H4 (cell line): ENCODE results near the gene DNAH14. TPM values are rescaled to one million over a fixed set of nuclear protein-coding genes. Genes with fewer than 3 reads are reported as not detected.
"Not testable (repeated sequence)": the region's sequence is repeated elsewhere in the genome, so short reads cannot be mapped to it uniquely, and the experiment has no call there.

Source experiments
- DNase-seq: peaks from one replicate; pipeline ENCODE4 v3.0.0-alpha.2; 2015; ENCODE audit warnings: low spot score
- total RNA-seq: library from RNA; depleted of rRNA; stranded (reverse); fragments of >200 nt; shearing (Covaris generic); gene quantifications from 2 replicates; pipeline ENCODE4 v1.2.3, GENCODE V29; 2014

Gene DNAH14
- total RNA-seq, 1 experiment from 2014 or later = not detected

- no peak for DNase-seq
Observed at GRCh38 chr1:224996266-224996665, 66.8 kb downstream of the DNAH14 start.

GRCh38 chr1:224998185-224998584 lies 68.7 kb downstream of the DNAH14 start:
- no peak for DNase-seq

- DNase-seq = no peak
Observed at GRCh38 chr1:225004396-225004795, 74.9 kb downstream of the DNAH14 start.

GRCh38 chr1:225006352-225006751 lies 76.9 kb downstream of the DNAH14 start:
- not testable (repeated sequence) for DNase-seq

- not testable (repeated sequence) for DNase-seq
Observed at GRCh38 chr1:225008050-225008449, 78.6 kb downstream of the DNAH14 start.

- no peak for DNase-seq
Observed at GRCh38 chr1:225021037-225021436, 91.6 kb downstream of the DNAH14 start.

GRCh38 chr1:225026701-225027100 lies 97.2 kb downstream of the DNAH14 start:
- DNase-seq = no peak

- not testable (repeated sequence) for DNase-seq
Observed at GRCh38 chr1:225036441-225036840, 107.0 kb downstream of the DNAH14 start.

GRCh38 chr1:225042263-225042662 lies 112.8 kb downstream of the DNAH14 start:
- DNase-seq = no peak

GRCh38 chr1:225044258-225044657 lies 114.8 kb downstream of the DNAH14 start:
- no peak for DNase-seq

- no peak for DNase-seq
Observed at GRCh38 chr1:225049594-225049993, 120.1 kb downstream of the DNAH14 start.

- DNase-seq = no peak
Observed at GRCh38 chr1:225063722-225064121, 134.2 kb downstream of the DNAH14 start.

- DNase-seq = no peak
Observed at GRCh38 chr1:225070972-225071371, 141.5 kb downstream of the DNAH14 start.

- no peak for DNase-seq
Observed at GRCh38 chr1:225097175-225097574, 167.7 kb downstream of the DNAH14 start.

GRCh38 chr1:225111000-225111399 lies 181.5 kb downstream of the DNAH14 start:
- DNase-seq = no peak

GRCh38 chr1:225113265-225113664 lies 183.8 kb downstream of the DNAH14 start:
- no peak for DNase-seq

GRCh38 chr1:225114354-225114990 lies 185.0 kb downstream of the DNAH14 start:
- no peak for DNase-seq

- no peak for DNase-seq
Observed at GRCh38 chr1:225119307-225119706, 189.8 kb downstream of the DNAH14 start.

GRCh38 chr1:225121095-225121494 lies 191.6 kb downstream of the DNAH14 start:
- DNase-seq = no peak

- no peak for DNase-seq
Observed at GRCh38 chr1:225131869-225132268, 202.4 kb downstream of the DNAH14 start.

GRCh38 chr1:225137976-225138375 lies 208.5 kb downstream of the DNAH14 start:
- no peak for DNase-seq

GRCh38 chr1:225143001-225143400 lies 213.5 kb downstream of the DNAH14 start:
- no peak for DNase-seq

- no peak for DNase-seq
Observed at GRCh38 chr1:225146478-225146877, 217.0 kb downstream of the DNAH14 start.

- not testable (repeated sequence) for DNase-seq
Observed at GRCh38 chr1:225147791-225148190, 218.3 kb downstream of the DNAH14 start.
